HG03159 (cell line): ENCODE measurements around the gene CALCR.
"Not testable (repeated sequence)": the region's sequence is repeated elsewhere in the genome, so short reads cannot be mapped to it uniquely, and the experiment has no call there.

Experiments
- ATAC-seq: cut with Tn5 transposase; IDR thresholded peaks from one replicate; pipeline ENCODE4 v1.9.1; 2021; ENCODE audit warnings: mild to moderate bottlenecking, moderate library complexity; ENCODE audit not compliant: unreplicated experiment

CALCR gene

DNA sequence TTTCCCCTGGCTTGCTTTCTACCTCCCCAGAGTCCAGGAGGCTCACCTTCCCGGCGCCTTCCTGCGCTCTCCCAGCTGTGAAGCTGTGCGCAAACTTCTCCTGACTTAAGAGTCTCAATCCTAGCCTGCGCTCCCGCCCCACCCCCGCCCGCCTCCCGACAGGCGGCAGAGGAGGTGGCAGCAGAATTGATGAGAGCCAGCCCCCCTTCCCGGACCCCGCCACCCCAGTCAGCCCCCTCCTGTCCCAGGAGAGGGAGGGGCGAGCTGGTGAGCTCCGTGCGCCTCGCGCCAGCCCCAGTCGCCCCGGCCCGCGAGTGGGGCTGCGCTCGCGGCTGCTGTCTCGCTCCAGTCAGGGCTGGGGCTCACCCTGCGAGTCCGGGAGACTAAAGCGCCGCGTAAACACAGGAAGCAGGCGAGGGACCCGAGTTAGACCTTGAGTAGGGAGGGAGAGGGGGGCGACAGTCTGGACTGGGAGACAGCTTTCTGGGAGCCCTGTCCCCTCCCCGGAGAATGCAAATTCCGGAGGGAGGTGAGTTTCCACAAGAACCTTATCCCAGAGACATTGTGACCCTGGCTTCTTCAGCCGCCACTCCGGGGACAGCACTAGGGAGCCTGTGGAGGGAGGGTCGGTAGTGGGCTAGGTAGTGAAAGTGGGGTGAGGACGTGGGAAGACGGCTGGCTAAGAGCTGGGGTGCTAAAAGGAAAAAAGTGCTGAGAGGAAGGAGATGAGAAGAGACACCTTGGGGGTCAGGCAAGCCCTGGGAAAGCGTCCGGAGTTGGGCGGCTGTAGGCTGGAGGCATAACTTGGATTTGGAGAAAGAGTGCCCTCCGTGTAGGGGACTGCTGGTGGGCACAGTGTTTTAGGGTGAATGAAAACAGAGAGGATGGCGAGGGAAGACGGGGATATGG lies at the start of gene CALCR:
Gene CALCR (minus strand): TSS at position 79 of the 909 bp plus-strand sequence. CDS start 87,743 bp downstream, outside the sequence.
- ATAC-seq = no peak

DNA sequence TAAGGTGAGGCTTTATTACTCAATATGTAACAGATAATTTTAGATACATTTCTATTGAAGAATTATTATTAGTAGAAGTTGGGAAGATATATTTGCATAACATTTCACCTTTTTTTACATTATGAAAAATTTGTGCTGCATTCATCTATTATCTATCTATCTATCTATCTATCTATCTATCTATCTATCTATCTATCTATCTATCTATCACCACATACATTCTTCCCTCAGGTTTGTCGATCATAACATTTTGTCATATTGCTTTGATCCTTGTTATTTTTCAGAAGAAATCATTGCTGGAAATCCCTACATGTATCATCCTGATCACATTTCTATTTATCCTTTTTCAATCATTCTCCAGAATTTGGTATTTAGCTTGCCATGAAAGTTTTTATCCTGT lies 49.3 kb upstream of the CALCR start:
- ATAC-seq = no peak

GRCh38 chr7:93622036-93623033 lies 47.8 kb upstream of the CALCR start:
- ATAC-seq = no peak

GRCh38 chr7:93620864-93621263 lies 46.3 kb upstream of the CALCR start:
- no peak for ATAC-seq

DNA sequence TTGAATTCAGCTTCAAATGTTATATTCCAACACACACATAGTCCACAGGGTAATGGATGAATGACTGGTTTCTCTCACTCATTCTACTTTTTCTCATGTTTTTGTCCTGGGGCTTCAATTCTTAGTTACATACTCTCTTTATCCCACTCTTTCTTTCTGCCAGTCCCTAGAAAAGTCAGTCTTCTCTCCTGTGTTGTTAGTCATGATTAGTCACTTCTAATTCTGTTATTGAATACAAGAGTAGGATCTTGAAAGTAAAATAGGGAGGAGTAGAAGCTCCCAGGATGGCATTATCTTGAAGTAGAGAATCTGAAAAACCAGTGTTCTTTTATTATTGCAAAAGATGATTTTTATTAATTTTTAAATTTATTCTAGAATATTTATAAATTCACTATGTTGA lies 45.5 kb upstream of the CALCR start:
- ATAC-seq = no peak

- no peak for ATAC-seq
Measured at GRCh38 chr7:93601363-93601762, 26.8 kb upstream of the CALCR start.

- no peak for ATAC-seq
Measured at GRCh38 chr7:93594250-93594649, 19.7 kb upstream of the CALCR start.

DNA sequence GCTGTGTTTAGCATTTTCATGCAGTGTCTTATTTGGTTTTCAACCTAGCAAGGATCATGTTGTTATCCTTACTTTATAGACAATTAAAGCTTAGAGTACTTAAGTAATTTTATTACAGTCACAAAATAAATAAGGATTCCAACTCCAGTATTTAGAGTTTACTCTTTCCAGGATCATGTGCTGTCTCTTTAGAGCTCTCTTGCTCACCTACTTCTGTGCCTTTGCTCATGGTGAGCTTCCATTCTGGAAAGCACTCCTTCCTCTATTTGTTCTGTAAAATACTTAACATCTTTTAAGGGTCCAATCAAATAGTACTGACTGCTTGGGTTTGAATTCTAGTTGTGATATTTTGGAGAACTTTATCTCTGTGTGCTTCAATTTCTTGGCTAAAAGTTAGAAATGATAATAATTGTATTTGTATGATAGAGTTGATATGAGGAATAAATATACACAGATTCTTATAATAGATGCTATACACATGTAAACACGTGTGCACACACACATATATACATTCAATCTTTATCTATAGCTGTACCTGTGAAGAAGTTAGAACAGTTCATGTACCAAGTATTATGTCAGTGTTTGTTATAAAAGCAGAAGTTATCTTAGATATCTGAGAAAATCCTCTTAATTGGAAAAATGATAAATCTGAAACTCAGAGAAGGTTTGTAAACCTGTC lies 18.2 kb upstream of the CALCR start:
- no peak for ATAC-seq

- not testable (repeated sequence) for ATAC-seq
Measured at GRCh38 chr7:93591224-93592050, 16.9 kb upstream of the CALCR start.

GRCh38 chr7:93586479-93586865 lies 11.9 kb upstream of the CALCR start:
- ATAC-seq = not testable (repeated sequence)

GRCh38 chr7:93585694-93586478 lies 11.4 kb upstream of the CALCR start:
- ATAC-seq = not testable (repeated sequence)

GRCh38 chr7:93579431-93579830 lies 4.9 kb upstream of the CALCR start:
- no peak for ATAC-seq

GRCh38 chr7:93578762-93579161 lies 4.2 kb upstream of the CALCR start:
- ATAC-seq = no peak

DNA sequence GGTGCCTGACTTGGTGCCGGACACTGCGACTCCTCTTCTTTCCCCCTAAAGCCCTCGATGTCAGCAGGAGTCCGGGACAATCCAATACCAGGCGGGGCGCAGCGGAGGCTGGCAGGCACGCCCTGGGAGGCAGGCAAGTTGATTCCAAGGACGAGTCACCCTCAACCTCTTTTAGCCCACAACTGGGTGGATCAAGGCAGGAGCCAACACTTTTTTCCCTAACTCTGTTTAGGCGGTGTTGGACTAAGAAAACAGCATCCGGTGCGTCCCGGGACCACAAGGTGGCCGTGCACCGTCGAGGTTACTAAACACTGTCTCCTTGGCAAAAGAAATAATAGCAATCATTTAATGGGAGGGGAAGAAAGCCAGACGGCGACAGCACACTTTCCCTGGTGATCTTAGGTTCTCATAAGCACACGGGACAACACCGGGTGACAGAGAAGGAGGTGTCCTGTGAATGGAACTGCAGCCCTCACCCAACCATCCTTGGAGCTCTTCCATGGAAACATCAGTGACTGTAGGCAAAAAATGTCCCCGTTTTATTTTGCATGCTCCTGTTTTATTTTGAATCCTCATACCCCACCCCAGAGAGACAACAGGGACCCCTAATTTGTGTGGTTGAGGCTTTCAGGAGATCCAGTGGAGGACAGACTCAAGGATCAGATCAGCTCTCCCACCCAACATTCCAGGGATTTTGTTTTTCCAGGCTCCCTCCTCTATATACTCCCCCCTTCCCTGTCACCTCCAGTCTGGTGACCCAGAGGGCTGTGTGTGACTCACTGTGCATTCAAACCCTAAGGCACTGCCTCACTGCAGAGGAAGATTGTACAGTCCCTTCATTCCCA lies 1.3 kb upstream of the CALCR start:
- no peak for ATAC-seq

GRCh38 chr7:93574269-93574645 lies 267 bp downstream of the CALCR start:
- ATAC-seq = no peak

GRCh38 chr7:93569189-93569588 lies 5.3 kb downstream of the CALCR start:
- ATAC-seq = no peak

- ATAC-seq = no peak
Measured at GRCh38 chr7:93566876-93567275, 7.6 kb downstream of the CALCR start.

DNA sequence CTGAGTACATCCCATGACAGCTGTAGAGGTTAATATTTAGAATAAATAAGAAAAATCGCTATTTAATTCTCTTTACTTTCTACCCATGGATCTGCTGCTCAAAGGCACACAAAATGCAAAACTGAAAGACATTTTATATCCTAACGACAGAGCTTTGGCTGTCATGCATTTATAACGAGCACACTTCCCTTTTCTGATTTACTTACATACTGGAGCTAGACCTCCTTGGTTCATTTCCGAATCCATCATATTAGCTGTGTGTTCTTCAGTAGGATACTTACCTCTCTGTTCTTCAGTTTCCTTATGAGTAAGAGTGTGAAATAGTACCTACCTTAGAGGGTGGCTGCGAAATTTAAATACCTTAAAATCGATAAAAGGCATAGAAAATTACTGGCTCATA lies 10.9 kb downstream of the CALCR start:
- ATAC-seq = no peak
